ENCODE measurements around the gene CEACAM19.
"Not testable (repeated sequence)": the region's sequence is repeated elsewhere in the genome, so short reads cannot be mapped to it uniquely, and the experiment has no call there.

The CEACAM19 gene

GRCh38 chr19:44700547-44700946 lies 29.3 kb downstream of the CEACAM19 start:
- DNase-seq (ENCODE audit: low read depth in 2 of 2) = no peak

DNA sequence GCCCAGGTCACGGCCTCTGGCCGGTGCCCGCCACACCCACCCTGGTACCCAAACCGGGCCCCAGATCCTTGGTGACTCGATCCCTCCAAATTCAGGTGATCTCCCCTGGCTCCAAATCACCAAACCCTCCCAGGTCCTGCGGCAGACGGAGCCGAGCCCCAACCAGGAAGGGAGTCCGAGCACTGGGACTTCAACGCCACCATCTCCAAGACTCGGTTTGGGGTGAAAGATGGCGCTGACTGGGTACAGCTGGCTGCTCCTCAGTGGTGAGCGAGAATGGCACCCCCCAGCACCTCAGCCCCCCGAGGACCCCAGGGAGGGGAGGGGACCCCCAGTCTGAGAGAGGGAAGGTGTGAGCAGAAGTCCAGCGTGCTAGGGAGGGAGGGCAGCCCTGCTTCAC lies 29.9 kb downstream of the CEACAM19 start:
- no peak for DNase-seq (ENCODE audit: low read depth in 2 of 2)

- no peak for DNase-seq (ENCODE audit: low read depth in 2 of 2)
These were observed 31.4 kb downstream of the CEACAM19 start for GRCh38 chr19:44702551-44703176.

DNA sequence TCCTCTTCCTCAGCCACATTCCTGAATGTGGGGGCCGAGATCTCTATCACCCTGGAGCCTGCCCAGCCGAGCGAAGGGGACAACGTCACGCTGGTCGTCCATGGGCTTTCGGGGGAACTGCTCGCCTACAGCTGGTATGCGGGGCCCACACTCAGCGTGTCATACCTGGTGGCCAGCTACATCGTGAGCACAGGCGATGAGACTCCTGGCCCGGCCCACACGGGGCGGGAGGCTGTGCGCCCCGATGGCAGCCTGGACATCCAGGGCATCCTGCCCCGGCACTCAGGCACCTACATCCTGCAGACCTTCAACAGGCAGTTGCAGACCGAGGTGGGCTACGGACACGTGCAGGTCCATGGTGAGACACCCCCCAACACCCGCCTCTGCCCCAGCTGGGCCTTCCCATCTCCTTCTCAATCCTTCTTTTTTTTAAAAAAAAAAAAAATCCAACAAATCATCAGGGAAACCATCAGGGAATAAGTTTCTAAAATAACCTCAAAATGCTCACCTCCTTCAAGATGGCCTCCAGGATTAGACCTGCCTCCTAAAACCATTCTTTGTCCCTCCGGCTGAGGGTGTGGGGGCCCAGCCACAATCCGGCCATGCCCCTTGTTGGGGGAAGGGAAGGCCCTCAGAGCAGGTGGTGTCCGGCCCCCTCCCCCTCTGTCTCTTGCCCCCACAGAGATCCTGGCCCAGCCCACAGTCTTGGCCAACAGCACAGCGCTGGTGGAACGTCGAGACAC lies 32.2 kb downstream of the CEACAM19 start:
- DNase-seq (ENCODE audit: low read depth in 2 of 2) = no peak

GRCh38 chr19:44704982-44705381 lies 33.7 kb downstream of the CEACAM19 start:
- no peak for DNase-seq (ENCODE audit: low read depth in 2 of 2)

GRCh38 chr19:44705502-44706010 lies 34.3 kb downstream of the CEACAM19 start:
- no peak for DNase-seq (ENCODE audit: low read depth in 2 of 2)

DNA sequence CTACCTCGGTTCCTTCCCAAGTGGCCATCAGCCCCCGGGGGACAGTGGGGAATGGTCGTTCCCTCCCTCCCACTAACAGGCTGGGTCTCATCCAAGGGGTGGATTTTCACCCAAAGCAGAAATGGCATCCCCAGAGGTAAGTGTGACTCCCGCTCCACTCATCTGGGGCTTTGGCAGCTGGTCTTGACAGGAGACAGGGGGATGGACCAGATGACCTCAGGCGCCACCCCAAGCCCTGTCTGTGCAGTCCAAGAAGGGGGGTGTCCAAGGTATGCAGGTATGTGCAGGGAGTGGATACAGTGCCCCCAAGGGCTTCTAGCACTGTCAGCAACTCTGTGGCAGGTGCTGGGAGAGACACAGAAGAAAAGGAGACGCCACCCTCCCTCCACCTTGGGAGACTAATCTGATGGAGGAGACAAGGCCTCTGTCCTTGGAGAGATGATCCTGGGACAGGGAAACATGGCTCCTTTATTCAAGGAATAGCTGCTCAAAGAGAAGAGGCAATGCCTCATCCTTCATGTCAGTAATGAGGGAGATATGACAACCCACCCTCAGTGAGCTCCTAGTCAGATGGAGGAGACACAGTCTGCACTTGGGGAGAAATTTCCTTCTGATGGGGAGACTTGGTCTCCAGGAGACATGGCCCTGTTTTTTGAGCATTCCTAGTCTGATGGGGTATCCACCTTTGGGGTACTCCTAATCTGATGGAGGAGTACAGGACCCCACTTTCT lies 35.4 kb downstream of the CEACAM19 start:
- no peak for DNase-seq (ENCODE audit: low read depth in 2 of 2)

DNA sequence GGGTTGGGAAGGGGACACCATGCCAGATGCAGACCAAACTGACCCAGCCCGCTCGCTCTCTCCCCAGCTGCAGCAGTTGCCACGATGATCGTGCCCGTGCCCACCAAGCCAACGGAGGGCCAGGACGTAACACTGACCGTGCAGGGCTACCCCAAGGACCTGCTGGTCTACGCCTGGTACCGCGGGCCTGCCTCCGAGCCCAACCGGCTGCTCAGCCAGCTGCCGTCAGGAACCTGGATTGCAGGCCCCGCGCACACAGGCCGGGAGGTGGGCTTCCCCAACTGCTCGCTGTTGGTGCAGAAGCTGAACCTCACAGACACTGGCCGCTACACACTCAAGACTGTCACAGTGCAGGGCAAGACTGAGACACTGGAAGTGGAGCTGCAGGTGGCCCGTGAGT lies 36.5 kb downstream of the CEACAM19 start:
- no peak for DNase-seq (ENCODE audit: low read depth in 2 of 2)

GRCh38 chr19:44708940-44709339 lies 37.7 kb downstream of the CEACAM19 start:
- no peak for DNase-seq (ENCODE audit: low read depth in 2 of 2)

DNA sequence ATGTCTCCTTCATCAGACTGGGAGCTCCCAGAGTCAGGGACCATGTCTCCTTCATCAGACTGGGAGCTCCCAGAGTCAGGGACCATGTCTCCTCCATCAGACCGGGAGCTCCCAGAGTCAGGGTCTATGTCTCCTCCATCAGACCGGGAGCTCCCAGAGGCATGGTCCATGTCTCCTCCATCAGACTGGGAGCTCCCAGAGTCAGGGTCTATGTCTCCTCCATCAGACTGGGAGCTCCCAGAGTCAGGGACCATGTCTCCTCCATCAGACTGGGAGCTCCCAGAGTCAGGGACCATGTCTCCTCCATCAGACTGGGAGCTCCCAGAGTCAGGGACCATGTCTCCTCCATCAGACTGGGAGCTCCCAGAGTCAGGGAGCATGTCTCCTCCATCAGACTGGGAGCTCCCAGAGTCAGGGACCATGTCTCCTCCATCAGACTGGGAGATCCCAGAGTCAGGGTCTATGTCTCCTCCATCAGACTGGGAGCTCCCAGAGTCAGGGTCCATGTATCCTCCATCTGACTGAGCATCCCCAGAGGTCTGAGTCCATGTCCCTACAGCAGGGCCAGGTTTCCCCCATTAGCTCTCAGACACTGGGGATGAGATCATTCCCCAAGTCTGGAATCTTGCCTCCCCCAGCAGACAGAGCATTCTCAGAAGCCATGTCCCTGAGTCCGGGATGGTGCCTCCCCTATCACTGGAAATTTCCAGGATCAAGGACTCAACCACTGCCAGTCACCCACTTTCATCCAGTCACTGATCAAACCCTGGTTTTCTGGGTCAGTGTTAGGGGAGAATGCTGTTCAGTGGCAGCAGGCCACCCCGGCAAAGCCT lies 38.4 kb downstream of the CEACAM19 start:
- DNase-seq (ENCODE audit: low read depth in 2 of 2) = not testable (repeated sequence)

- DNase-seq (ENCODE audit: low read depth in 2 of 2) = no peak
These were observed 39.2 kb downstream of the CEACAM19 start for GRCh38 chr19:44710483-44710882.

- no peak for DNase-seq (ENCODE audit: low read depth in 2 of 2)
These were observed 41.7 kb downstream of the CEACAM19 start for GRCh38 chr19:44712864-44713515.

GRCh38 chr19:44714597-44715169 lies 43.4 kb downstream of the CEACAM19 start:
- no peak for DNase-seq (ENCODE audit: low read depth in 2 of 2)

DNA sequence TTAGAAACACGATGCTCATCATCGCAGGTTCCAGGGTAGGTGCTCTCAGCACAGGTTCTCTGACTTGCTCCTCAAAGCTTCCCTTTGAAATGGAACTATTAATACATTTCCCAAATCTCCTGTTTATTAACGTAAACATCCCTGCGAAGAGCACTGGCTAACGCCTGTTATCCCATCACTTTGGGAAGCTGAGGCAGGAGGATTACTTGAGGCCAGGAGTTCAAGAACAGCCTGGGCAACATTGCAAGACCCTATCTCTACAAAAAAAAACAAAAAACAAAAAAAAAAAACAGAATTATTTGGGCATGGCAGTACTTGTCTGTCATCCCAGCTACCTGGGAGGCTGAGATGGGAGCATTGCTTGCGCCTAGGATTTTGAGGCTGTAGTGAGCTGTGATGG lies 46.3 kb downstream of the CEACAM19 start:
- no peak for DNase-seq (ENCODE audit: low read depth in 2 of 2)

DNA sequence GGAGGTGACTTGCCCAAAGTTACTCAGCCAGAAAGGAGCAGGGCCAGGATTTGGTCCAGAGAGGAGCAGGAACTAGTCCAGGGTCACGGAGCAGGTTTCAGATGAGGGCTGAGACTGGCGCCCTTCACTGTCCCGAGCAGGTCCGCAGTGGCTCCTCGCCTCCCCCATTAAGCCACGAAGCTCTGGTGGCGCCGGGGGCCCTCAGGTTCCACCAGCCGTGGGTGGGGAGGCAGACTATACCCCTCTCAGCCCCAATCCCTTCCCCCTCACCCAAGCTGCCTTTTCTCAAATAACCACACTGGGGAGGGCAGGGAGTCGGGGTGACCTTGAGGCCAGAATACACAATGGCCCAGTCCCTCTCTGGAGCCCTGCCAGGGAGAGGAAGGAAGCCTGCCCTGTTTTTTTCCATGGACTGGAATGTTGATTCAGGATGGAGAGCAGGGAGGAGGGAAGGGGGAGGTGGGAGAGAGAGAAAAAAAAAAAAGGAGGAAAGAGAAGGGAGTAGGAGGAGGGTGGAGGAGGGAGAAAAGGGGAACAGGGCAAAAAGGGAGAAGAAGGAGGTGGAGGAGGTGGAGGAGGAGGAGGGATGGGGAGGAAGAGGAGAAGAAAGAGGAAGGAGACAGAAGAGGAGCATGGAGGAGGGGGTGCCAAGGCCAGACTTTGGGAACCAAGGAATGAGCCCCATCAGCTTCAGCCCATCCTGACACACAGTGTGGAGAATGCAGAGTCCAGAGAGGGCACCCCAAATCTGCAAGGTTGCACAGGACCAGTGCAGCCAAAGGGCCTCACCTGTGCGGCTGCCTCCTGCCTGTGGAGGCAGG lies 47.4 kb downstream of the CEACAM19 start:
- no peak for DNase-seq (ENCODE audit: low read depth in 2 of 2)

DNA sequence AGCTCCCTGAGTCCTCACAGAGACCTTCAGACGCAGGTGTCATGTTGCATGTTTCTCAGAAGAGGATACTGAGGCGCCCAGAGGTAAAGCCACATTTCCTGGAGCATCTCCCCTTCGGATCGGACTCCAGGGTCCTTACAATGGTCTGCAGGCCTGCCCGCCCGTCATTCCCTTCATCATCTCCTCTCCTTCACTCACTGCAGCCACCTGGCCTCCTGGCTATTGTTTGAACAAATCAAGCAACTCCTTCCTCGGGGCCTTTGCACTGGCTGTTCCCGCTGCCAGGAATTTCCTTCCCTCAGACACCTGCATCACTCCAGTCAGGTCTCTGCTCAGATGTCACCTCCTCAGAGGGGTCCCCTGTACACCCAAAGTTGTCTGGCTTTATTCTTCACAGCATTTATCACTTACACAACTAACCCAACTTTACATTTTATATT lies 48.0 kb downstream of the CEACAM19 start:
- DNase-seq (ENCODE audit: low read depth in 2 of 2) = no peak

GRCh38 chr19:44720396-44720795 lies 49.1 kb downstream of the CEACAM19 start:
- not testable (repeated sequence) for DNase-seq (ENCODE audit: low read depth in 2 of 2)

GRCh38 chr19:44720945-44721344 lies 49.7 kb downstream of the CEACAM19 start:
- DNase-seq (ENCODE audit: low read depth in 2 of 2) = no peak

DNA sequence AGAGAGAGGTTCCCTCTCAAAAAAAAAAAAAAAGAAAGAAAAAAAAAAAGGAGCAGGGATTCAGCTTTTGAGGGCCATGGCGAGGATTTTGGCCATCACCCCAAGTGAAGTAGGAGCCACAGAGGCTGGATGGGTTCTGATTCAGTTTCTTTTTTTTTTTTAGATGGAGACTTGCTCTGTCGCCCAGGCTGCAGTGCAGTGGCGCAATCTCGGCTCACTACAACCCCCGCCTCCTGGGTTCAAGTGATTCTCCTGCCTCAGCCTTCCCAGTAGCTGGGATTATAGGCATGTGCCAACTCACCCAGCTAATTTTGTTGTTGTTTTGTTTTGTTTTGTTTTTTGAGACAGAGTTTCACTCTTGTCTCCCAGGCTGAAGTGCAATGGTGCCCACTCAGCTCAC lies 50.1 kb downstream of the CEACAM19 start:
- DNase-seq (ENCODE audit: low read depth in 2 of 2) = not testable (repeated sequence)

Data from stimulated activated CD8-positive, alpha-beta memory T cell treated with anti-CD3 and anti-CD28 coated beads, Interleukin-7, amount 100 ng/mL, for 1 hour (primary cell).